22Rv1 (cell line): ENCODE results near the gene PPP2R5C.

Experiments
- H3K27ac ChIP-seq: fragments of 450-650 bp; 2 replicates; pipeline ENCODE4 v1.5.1; 2017
- ZFX ChIP-seq: fragments of 450-650 bp; IDR thresholded peaks from 2 replicates; pipeline ENCODE4 v1.6.1; 2017; ENCODE audit warnings: antibody characterized with exemption, borderline replicate concordance
- TF ChIP-seq, protein P1 (sequence below): fragments of 450-650 bp; IDR thresholded peaks from 2 replicates; pipeline ENCODE4 v1.5.1; 2017; ENCODE audit warnings: mild to moderate bottlenecking

PPP2R5C gene

DNA sequence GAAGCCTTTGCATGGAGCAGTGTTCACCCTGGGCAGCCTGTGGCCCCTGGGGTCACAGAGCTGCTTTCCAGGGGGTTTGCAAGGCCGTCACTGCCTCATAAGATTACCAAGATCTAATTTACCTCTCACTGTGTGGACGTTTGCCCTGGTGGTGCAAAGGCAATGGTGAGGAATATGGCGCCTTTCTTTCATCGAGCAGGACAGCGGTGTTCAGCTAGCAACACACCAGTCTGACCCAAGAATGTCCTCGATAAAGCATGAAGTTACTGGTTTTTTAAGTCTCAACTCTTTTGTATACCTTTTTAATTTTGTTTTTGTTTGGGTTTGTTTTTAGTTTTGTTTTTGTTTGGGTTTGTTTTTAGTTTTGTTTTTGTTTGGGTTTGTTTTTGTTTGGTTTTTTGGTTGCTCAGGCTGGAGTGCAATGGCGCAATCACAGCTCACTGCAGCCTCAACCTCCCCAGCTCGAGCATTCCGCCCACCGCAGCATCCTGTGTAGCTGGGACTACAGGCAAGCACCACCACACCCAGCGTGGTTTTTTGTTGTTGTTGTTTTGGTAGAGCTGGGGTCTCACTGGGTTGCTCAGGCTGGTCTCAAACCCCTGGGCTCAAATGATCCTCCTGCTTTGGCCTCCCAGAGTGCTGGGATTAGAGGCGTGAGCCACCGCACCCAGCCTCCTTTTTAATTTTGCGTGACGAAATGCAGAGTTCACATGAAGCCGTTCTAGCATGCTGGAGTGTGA, 57.9 kb downstream of the PPP2R5C start:
- no peak for TF ChIP-seq ZFX
- TF ChIP-seq, protein P1, sequence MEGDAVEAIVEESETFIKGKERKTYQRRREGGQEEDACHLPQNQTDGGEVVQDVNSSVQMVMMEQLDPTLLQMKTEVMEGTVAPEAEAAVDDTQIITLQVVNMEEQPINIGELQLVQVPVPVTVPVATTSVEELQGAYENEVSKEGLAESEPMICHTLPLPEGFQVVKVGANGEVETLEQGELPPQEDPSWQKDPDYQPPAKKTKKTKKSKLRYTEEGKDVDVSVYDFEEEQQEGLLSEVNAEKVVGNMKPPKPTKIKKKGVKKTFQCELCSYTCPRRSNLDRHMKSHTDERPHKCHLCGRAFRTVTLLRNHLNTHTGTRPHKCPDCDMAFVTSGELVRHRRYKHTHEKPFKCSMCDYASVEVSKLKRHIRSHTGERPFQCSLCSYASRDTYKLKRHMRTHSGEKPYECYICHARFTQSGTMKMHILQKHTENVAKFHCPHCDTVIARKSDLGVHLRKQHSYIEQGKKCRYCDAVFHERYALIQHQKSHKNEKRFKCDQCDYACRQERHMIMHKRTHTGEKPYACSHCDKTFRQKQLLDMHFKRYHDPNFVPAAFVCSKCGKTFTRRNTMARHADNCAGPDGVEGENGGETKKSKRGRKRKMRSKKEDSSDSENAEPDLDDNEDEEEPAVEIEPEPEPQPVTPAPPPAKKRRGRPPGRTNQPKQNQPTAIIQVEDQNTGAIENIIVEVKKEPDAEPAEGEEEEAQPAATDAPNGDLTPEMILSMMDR: no peak
- H3K27ac ChIP-seq: no peak overlapping the region

DNA sequence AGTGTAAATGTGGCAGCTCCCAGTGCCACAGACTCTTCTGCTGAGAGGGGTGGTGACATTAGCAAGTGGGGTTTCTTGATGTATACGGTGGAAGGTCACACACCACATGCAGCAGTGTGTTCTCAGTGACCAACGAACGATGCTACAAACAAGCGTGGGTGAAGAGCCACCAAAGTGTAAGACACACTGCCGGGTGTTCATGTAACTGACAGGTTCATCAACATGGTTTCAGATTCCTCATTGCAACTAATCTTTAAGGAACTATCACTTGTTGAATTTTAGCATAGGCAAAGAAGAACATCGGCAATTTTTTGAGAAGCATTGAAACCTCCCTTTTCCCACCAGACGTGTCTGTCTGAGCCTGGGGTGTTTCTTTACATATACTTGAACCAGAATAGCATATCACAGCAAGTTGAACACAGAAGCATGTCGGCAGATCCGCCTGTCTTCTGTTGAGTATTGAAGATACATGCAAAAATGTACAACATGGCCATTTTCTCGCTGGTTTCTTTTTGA, 58.8 kb downstream of the PPP2R5C start:
- H3K27ac ChIP-seq: no peak overlapping the region
- no peak for TF ChIP-seq ZFX
- TF ChIP-seq, protein P1: no peak

DNA sequence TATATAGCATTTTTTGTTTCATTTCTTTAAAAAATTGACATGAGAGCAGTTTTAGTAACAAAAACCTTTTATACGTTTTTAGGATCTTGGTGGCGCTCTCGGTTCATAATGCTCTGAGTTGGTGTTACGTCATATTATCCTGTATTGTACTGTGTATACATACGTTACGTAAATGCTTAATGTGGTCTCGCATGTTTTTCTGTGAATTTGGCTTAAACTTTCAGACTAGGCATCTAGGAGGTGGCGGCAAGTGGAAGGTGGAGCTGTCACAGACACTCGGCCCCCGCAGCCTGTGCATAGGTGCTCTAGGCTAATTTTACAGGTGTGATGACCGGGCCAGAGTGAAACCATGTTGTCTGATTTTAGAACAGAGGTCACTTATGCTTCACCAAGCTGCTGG, 60.0 kb downstream of the PPP2R5C start:
- no peak for TF ChIP-seq ZFX
- TF ChIP-seq, protein P1: no peak
- no peak overlapping the region for H3K27ac ChIP-seq

DNA sequence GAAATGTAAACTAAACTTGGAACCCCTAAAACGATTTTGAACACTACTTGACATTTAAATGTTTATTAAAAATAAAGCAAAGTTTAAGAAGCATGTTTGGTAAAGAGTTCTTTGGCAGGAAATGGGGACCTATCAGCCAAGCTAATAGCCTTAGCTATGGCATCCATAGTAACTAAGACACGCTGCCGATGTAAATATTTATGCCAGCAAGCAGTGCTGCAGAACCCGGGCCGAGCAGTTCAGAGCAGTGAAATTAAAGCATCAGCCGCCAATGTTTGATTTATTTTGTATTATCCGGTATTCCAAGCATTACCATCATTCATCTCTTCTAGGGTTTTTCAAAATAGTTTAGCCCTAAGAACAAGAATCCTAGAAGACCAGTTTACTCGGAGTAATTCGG, 61.6 kb downstream of the PPP2R5C start:
- H3K27ac ChIP-seq: no peak overlapping the region

DNA sequence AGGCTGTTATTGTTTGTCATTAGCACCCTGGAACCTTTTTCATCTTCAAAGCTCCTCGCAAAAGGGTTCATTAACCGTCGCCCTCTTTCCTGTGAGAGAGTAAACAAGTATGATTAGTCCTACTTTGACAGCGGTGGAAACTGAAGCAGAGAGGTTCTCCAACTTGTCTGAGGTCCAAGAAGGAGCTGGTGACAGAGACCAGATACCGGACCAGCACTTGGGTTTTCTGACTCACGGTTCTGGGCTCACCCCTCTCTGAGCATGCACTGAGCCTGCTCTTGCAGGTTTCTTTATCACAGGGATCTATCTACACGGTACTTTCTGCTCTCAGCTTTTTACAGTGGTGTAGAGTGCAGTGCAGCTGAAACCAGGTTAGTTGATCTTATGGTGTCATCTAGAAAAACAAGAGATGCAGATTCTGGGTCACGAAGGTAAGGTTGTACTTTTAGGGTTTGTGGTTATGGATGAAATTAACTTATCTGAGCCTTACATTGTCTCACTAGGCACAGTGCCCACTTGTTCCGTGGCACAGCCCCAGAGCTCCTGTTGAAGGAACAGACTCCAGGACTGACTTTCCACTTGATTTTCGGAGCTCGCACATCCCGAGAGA, 62.1 kb downstream of the PPP2R5C start:
- no peak overlapping the region for H3K27ac ChIP-seq
- no peak for TF ChIP-seq ZFX
- TF ChIP-seq, protein P1: no peak

More for the DNA sequence above, 61.6 kb downstream of the PPP2R5C start:
- TF ChIP-seq ZFX: no peak
- TF ChIP-seq, protein P1: no peak

DNA sequence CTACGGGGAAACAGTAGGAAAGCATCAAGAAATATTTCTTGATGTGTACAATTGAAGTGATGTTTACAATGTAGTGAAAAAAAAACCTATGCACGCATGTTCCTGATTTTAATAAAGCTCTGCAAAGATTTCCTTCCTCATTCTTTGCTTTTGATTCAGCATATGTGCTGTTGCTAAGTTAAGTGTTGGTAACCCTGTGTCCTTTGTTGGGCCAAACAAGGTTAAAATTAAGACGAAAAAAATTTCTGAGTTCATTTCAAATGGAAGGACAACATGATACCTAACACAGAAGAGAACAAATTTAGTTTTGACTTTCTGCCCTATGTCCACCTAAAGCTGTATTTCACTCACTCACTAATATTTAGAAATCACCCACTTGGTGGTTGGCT, 62.8 kb downstream of the PPP2R5C start:
- H3K27ac ChIP-seq: no peak overlapping the region
- TF ChIP-seq, protein P1: no peak
- no peak for TF ChIP-seq ZFX

DNA sequence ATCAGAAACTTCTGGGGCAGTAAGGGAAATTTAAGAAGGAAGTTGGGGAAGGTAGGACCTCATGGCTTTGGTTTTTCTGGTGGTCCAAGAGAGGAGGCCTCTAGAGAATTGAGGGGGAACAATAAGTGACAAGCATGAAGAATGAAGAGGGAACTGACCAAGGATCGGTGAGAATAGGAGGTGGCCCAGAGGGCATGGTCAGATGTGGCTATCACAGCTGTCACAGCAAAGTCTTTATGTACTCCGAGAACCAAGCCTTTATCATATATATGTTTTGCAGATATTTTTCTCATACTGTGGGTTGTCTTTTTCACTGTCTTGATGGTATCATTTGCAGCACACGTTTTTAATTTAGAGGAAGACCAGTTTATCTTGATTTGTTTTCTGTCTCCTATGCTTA, 64.3 kb downstream of the PPP2R5C start:
- TF ChIP-seq ZFX: no peak
- TF ChIP-seq, protein P1: no peak
- H3K27ac ChIP-seq: no peak overlapping the region
